Measurements from ENCODE around the gene CCL28. TPM values are rescaled to one million over a fixed set of nuclear protein-coding genes. Genes with fewer than 3 reads are reported as not detected.
"Not testable (repeated sequence)": the region's sequence is repeated elsewhere in the genome, so short reads cannot be mapped to it uniquely, and the experiment has no call there.

CCL28 gene
- polyA plus RNA-seq, 4 donors, result 2.6 to 4.4 (median 3.1) TPM

DNA sequence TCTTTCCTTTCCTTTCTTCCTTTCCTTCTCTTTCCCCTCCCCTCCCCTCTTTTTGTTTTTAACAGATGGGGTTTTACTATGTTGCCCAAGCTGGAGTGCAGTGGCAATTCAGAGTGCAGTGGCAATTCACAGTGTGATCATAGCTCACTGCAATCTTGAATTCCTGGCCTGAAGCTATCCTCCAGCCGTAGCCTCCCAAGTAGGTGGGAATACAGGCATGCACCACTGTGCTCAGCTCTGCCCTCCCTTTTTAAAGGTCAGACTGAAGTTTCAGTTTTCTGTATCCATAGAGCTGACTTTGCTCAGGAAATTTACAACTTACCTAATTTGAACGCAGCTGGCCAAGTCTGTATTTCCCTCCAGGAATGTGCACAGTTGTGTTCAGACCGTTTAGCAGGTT, 696 bp downstream of the CCL28 start:
- DNase-seq (ENCODE audit: low read depth in 4 of 4, low spot score in 3 of 4), result no peak

DNA sequence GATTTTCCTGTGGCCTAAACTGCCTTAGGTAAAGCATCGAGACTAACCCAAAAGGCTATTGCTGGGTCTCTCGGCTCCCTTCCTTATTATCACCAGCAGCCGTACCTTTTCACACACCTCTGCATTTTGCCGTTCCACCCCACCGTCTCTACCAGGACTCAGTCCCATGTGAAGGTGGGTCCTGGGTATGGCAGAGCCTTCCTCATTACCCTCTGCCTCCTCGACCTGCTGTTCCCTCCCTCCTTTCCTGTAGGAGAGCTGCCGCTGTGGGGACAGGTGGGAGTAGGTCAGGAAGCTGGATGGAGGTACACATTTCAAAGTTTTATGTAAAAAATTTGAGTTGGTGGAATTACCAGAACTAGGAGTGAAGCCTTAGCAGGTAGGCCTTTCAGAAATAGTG, 1.8 kb downstream of the CCL28 start:
- DNase-seq (ENCODE audit: low read depth in 4 of 4, low spot score in 3 of 4), result no peak

DNA sequence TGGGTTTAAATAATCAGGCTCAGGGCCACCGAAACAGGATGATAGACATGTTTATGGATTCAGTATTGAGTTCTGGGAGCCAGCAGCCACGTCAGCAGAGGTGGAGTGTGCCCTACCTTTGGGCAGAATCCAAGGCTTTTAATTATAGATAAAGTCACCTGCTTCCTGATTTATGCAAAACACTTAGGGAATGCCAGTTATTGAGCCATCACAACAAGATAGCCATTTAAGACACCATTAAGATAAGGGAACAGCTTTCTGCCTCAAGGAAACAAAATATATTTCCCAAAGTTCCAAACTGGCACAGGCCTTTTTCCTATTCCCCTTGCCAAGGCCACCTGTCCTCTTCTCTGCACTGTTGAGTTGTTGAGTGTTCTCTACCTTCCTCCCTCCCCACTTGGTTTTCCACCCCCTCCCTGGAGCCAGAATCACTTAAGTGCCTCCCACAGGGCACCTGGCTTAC, 2.4 kb downstream of the CCL28 start:
- DNase-seq (ENCODE audit: low read depth in 4 of 4, low spot score in 3 of 4), result no peak

DNA sequence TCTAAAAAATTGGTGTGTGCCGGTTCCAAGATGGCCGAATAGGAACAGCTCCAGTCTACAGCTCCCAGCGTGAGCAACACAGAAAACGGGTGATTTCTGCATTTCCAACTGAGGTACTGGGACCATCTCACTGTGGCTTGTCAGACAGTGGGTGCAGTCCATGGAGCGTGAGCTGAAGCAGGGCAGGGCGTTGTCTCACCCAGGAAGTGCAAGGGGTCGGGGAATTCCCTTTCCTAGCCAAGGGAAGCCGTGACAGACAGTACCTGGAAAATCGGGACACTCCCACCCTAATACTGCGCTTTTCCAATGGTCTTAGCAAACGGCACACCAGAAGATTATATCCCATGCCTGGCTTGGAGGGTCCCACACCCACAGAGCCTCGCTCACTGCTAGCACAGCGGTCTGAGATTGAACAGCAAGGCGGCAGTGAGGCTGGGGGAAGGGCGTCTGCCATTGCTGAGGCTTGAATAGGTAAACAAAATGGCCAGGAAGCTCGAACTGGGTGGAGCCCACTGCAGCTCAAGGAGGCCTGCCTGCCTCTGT, 9.6 kb downstream of the CCL28 start:
- not testable (repeated sequence) for DNase-seq (ENCODE audit: low read depth in 4 of 4, low spot score in 3 of 4)

DNA sequence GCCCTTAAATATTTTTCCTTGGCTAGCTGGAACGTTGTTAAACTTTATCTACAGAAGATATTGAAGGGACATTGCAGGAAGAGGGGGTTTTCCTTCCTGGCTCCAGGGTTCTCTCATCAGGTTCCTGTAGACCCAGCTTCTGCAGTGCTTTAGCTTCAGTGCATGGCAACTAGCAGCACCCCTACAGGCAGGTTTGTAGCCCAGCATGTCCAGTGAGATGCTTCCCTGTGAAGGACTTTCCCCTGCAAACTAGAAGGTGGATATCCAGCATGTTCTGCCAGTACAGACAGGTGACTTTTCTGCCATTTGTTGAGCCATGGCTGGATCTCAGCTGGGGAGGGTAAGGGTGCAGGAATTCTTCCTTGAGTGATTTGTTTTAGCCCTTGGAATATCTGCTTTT, 10.4 kb downstream of the CCL28 start:
- DNase-seq (ENCODE audit: low read depth in 4 of 4, low spot score in 3 of 4), result no peak

DNA sequence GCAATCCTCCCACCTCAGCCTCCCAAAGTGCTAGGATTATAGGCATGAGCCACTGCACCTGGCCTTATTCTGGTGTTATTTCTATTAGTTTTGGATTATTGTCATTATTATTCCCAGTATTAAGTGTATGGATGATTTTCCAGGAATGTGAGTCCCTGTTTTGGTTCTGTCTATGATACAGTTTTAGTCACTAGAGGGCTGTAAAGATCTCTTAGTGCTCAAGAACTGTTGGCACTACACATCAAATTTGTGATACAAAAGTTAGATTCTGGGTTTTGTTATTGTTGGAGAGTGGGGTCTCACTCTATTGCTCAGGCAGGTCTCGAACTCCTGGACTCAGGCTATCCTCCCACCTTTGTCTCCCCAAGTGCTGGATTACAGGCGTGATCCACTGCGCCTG, 12.1 kb downstream of the CCL28 start:
- DNase-seq (ENCODE audit: low read depth in 4 of 4, low spot score in 3 of 4), result no peak

DNA sequence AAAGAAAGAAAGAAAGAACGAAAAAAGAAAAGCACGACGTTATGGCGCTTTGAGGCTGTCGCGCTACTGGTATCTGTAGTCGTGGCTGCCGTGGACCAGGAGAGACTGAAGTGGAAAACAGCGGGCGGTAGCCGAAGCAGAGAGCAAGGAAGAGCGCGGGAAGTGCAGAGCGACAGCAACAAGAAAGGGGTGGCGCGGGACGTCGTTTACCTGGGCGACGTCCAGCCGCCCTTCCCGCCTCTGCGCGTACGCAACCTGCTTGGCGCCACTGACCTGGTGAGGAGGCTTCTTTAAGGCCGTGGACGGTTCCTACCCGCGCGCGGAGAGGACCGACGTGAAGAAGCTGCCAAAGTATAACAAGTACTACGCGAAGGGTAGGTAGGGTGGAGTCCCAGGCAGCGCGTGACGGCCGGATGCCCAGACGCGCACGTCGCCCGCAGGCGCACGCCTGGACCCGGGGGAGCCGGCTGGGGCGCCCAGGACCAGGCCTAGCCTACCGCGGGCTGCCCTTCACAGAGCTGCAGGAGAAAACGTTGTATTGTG, 15.4 kb downstream of the CCL28 start:
- peak in 2 of 4 donors; percentile 28 to 35 for DNase-seq (ENCODE audit: low read depth in 4 of 4, low spot score in 3 of 4)

DNA sequence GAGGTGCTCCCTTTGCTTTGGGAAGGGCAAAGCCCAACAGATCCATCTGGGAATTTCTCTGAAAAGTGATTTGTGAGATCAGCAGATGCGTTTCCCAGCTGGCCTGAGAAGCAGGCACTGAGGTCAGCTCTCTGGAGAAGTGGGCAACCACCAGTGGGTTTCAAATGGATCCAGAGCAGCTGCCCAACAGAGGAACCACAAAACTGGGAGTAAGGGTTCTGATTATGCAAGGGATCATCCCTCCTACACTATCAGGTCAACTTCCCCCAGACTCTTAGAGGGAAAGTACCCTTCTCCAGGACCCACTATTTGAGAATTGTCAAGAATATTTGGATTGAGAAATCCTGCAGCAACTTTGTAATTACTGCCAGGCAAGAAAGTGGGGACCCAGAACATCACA, 21.7 kb downstream of the CCL28 start:
- DNase-seq (ENCODE audit: low read depth in 4 of 4, low spot score in 3 of 4), result no peak

DNA sequence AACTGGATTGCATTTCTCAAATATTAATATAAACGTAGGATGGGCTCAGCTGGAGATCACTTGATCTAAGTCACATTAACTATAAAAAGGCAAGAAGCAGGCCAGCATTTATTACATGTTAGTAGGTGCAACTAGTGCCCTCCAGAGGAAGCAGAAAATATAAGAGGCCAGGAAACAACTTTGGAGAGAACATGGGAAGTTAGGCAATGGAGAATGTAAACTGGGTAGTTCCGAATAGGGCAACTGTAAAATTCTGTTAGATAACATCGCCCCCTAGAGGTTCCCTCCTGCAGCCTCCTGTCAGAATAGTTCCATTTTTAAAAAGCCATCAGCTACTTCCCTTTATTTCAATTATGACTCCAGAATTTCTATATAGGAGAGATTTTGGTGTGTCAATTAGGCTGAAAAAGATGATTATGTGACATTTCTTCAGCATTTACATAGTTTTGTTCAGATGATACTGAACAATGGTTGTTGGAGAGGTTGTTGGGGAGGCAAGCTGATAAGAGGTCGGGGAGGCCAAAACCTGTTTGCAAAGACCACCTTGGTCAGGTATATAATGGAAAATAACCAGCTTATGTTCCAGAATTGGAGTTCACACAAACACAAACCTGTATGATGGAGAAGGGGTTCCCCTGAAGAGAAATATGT, 22.4 kb downstream of the CCL28 start:
- peak; percentile 56 to 74 (median 64) for DNase-seq (ENCODE audit: low read depth in 4 of 4, low spot score in 3 of 4)

DNA sequence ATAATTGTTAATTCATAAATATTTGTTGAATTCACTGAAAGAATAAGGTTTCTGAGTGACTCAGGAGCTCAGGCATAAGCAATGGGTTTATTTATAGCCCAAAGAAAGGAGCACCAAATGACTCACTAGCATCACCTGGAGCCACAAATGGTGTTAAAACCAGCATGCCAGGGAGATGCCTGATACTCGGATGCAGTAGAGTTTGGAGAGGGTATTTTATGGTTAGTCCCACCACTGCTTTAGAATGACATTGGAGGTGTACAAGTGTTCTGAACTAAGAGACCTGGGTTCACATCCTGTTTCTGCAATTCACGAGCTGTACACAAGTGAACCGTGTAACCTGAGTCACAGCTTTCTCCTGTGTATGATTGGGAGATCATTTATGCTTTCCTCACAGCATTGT, 25.2 kb downstream of the CCL28 start:
- DNase-seq (ENCODE audit: low read depth in 4 of 4, low spot score in 3 of 4), result no peak

DNA sequence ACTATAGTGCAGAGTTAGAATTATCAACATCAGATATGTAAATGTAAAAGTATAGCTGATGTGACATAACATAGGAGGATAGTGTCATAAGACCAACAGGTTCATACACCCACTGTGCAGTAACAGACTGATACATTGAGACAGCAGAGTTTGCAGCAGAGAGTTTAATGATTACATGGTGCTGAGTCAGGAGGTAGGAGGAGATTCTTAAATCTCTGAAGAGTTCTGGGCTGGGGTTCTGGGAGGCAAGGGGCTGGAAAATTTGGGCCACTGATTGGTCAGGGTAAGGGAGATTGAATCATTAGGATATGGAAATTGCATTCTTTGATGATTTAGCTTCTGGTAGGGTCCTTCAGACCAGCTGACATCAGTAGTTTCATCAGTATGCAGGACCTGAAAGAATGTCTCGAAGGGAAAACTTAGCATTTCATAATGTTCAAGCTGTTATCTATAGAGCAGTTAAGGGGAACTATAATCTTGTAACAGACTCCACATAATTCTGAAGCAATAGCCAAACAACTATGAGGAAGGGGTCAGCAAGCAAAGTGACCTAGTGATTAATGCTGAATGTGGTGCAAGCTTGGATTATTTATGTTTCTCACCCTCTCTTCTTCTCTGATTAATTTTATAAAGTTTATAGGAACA, 35.6 kb downstream of the CCL28 start:
- DNase-seq (ENCODE audit: low read depth in 4 of 4, low spot score in 3 of 4), result no peak

DNA sequence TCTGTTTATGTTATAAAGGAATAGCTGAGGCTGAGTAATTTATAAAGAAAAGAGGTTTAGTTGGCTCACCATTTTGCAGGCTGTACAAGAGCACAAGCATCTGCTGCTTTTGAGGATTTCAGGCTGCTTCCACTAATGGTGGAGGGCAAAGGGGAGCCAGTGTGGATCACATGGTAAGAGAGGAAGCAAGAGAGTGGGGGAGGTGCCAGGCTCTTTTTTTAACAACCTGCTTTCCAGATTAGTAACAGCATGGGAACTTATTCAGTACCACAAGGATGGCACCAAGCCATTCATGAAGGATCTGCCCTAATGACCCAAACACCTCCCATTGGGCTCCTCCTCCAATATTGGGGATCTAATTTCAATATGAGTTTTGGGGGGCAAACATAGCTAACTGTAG, 40.4 kb downstream of the CCL28 start:
- DNase-seq (ENCODE audit: low read depth in 4 of 4, low spot score in 3 of 4), result no peak

DNA sequence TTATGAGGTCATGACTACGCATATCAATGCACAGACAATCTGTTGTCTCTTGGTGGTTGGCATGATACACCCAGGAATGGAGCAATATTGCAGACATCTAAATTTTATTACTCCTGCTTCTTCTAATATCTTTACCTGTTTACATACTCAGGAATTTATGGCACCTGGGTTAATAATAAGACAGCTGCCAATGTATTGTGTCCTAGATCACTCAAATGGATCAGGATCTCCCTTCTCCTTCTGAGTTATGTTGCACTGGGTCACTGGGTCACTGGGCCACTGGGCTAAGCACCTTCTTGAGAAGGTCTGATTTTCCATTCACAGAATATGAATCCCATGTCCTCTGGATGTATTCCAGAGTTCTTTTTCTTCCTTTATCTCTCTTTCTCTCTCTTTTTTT, 41.8 kb downstream of the CCL28 start:
- no peak for DNase-seq (ENCODE audit: low read depth in 4 of 4, low spot score in 3 of 4)

DNA sequence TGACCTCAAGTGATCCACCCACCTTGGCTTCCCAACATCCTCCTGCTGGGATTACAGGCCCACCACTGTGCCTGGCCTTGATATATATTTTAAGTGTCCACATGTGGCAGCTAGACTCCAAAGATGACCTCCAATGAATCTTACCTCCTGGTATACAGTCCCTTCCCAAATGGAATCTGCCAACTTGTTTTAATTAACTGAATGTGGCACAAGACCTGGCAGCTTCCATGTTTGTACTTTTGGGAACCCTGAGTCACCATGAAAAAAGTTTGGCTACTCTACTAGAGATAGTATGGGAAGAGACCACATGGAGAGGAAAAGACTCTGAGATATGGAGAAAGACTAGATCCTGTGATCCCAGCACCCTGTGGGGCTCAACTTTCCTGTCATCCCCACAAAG, 42.5 kb downstream of the CCL28 start:
- DNase-seq (ENCODE audit: low read depth in 4 of 4, low spot score in 3 of 4), result no peak

DNA sequence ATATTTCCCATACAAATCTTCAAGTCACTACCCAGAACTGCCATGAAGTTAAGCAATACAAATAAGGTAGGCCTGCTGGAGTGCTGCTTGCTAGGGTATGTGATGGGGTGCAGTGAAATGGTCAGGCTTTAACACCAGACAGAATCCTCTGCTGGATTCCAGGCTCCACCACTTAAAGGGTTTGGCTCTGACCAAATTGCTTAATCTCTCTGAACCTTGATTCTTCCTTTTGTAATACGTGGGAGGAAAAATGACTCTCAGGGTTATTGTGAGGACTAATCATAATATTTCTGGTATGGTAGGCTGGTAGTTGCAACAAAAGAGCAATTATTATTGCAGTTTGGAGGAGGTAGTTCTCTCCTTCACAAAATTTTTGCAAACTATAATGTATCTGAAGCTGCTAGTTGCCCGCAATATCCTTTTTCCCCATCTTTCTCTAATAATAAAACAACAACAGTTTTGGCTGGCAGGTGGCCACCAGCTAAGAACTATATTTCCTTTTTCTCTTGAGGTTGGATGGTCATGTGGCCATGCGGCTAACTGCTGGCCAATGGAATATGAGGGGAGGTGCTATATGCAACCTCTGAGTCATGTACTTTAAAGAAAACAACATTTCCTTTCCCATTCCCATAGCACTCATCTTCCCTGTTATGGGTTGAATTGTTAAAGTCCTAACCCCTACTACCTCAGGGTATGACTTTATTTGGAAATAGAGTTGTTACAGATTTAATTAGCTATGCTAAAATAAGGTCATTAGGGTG, 44.1 kb downstream of the CCL28 start:
- no peak for DNase-seq (ENCODE audit: low read depth in 4 of 4, low spot score in 3 of 4)

DNA sequence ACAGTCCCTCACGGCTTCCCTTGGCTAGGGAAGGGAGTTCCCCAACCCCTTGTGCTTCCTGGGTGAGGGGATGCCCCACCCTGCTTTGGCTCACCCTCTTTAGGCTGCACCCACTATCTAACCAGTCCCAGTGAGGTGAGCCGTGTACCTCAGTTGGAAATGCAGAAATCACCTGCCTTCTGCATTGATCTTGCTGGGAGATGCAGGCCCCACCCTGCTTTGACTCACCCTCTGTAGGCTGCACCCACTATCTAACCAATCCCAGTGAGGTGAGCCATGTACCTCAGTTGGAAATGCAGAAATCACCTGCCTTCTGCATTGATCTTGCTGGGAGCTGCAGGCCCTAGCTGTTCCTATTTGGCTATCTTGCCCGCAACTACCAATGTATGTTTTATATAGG, 44.7 kb downstream of the CCL28 start:
- DNase-seq (ENCODE audit: low read depth in 4 of 4, low spot score in 3 of 4), result no peak

DNA sequence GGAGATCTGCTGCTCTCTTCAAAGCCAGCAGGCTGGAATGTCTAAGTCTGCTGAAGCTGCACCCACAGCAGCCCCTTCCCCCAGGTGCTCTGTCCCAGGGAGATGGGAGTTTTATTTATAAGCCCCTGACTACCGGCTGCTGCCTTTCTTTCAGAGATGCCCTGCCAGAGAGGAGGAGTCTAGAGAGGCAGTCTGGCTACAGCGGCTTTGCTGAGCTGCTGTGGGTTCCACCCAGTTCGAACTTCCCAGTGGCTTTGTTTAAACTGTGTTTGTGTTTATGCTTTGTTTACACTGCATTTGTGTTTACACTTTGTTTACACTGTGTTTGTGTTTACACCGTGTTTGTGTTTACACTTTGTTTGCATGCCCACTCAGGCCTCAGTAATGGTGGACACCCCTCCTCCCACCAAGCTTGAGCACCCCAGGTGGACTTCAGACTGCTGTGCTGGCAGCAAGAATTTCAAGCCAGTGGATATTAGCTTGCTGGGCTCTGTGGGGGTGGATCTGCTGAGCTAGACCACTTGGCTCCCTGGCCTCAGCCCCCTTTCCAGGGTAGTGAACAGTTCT, 45.4 kb downstream of the CCL28 start:
- DNase-seq (ENCODE audit: low read depth in 4 of 4, low spot score in 3 of 4), result not testable (repeated sequence)

DNA sequence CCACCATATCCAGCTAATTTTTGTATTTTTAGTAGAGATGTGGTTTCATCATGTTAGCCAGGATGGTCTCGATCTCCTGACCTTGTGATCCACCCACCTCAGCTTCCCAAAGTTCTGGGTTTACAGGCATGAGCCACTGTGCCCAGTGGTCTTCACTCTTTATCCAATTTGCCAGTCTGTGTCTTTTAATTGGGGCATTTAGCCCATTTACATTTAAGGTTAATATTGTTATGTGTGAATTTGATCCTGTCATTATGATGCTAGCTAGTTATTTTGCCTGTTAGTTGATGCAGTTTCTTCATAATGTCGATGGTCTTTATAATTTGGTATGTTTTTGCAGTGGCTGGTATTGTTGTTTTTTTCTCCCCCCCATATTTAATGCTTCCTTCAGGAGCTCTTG, 47.0 kb downstream of the CCL28 start:
- DNase-seq (ENCODE audit: low read depth in 4 of 4, low spot score in 3 of 4), result not testable (repeated sequence)

DNA sequence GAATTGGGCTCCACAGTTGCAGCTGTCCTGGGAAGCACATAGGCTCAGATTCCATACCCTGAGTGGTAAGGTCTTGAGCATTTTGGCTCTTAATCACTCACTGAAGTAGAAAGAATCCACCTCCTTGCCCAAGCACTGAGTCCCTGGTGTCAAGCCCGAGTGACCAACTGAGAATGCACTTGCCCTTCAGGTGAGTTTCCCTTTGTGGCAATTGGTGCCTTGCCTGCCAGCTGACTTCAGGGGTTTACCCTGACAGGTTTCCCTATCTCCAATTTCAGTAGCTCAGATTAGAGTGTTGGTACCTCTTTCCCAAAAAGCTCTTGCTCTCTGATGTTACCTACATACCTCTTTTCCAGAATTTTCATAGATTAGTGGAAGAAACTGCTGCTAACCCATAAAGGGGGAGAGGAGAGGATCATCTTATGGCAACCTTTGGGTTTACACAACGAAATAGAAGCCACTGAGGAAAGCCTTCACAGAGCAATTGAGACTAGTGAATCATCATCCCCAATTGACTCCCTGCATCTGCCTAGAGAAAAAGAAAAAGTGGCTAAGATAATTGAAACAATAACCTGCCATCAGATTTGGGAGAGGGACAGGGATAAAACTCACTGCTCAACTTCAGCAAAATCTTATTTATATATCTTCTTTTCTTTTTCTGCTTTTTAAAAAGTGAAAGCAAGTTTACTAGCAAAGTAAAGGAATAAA, 48.6 kb downstream of the CCL28 start:
- DNase-seq (ENCODE audit: low read depth in 4 of 4, low spot score in 3 of 4), result no peak

DNA sequence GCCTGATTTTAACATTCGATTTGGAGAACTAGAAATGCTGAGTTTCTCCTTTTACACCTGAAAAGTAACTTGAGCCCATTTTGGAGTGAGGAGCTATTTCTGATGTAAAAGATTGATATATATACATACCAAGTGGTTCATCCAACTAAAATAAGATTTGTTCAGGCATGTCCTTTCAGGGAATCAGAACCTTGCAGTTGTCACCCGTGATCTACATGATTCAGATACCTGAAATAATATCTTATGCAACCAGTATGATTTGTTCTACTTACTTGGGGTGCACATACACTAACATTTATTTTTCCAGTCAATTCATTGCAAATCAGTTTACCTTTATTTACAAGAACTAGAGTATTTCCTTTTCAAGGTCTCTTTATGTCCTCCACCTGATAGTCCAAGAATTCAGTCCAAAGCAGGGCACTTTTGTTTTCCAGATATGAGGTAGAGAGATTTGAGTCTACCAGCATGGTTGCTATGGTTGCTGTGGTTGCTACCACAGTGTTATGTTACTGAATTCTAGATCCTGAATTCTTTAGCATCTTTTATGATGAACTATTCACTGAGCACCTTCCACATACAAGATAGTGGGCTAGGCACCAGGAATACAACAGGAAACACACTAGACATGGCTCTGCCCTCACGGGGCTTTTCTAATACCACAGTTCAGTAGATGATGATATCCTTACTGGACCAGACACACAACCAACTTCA, 49.3 kb downstream of the CCL28 start:
- no peak for DNase-seq (ENCODE audit: low read depth in 4 of 4, low spot score in 3 of 4)
